SK-N-SH (cell line): ENCODE data around the gene PRPSAP2. TPM values are rescaled to one million over a fixed set of nuclear protein-coding genes. Genes with fewer than 3 reads are reported as not detected.
"Not testable (repeated sequence)": the region's sequence is repeated elsewhere in the genome, so short reads cannot be mapped to it uniquely, and the experiment has no call there.

Experiments
- CTCF ChIA-PET: fragments of 300-600, 350-600 bp; formaldehyde crosslinking; extraction: SDS; loops from one replicate; lab custom pipeline; 2021; lab: Yijun Ruan, JAX
- POLR2A ChIA-PET: fragments of 350-600 bp; sonication (Branson Sonifier 250); formaldehyde crosslinking; extraction: SDS; loops from one replicate; lab custom pipeline; 2020; ENCODE audit warnings: antibody characterized with exemption, inconsistent platforms; lab: Yijun Ruan, JAX
- DNase-seq: peaks from one replicate; pipeline ENCODE4 v3.0.0; 2012
- H2AFZ ChIP-seq: fragments of 200-600 bp; sonication (generic); 2 replicates; pipeline ENCODE4 v1.8.1; 2016; ENCODE audit warnings: antibody characterized with exemption, mild to moderate bottlenecking, low read depth
- H3F3A ChIP-seq: fragments of 200-600 bp; sonication (generic); replicated peaks from 2 replicates; pipeline ENCODE3; 2016; ENCODE audit warnings: antibody characterized with exemption, mild to moderate bottlenecking; ENCODE audit not compliant: insufficient read depth
- H3K27ac ChIP-seq, 2 experiments: fragments of 200-500 bp in 1 of 2; fragments of 200-600 bp in 1 of 2; sonication (Bioruptor generic) in 1 of 2; sonication (generic), shearing (Covaris generic) in 1 of 2; 2 replicates each; pipeline versions ENCODE4 v1.5.1 to v1.6.1; 2014 to 2016; ENCODE audit warnings: low read depth in 2 of 2, inconsistent platforms in 1 of 2, low read length in 1 of 2, mild to moderate bottlenecking in 1 of 2, mixed read lengths in 1 of 2
- H3K27me3 ChIP-seq: fragments of 200-600 bp; sonication (generic), shearing (Covaris generic); 2 replicates; pipeline ENCODE4 v1.6.1; 2016; ENCODE audit warnings: mixed run types; ENCODE audit not compliant: insufficient read depth
- H3K36me3 ChIP-seq, 2 experiments: fragments of 200-500 bp in 1 of 2; fragments of 200-600 bp in 1 of 2; sonication (Bioruptor generic) in 1 of 2; sonication (generic) in 1 of 2; replicated peaks in 1 of 2; 2 replicates each; pipeline versions ENCODE3 to v1.5.1; 2014 to 2016; ENCODE audit warnings: low read length in 1 of 2, mild to moderate bottlenecking in 1 of 2; ENCODE audit not compliant: insufficient read depth in 2 of 2, control insufficient read depth in 1 of 2
- H3K4me1 ChIP-seq, 2 experiments: fragments of 200-500 bp in 1 of 2; fragments of 200-600 bp in 1 of 2; sonication (Bioruptor generic) in 1 of 2; sonication (generic), shearing (Covaris generic) in 1 of 2; 2 replicates each; pipeline versions ENCODE4 v1.5.1 to v1.6.1; 2014 to 2016; ENCODE audit warnings: low read depth in 1 of 2, low read length in 1 of 2, mixed run types in 1 of 2; ENCODE audit not compliant: insufficient read depth in 2 of 2, control insufficient read depth in 1 of 2
- H3K4me2 ChIP-seq: fragments of 200-600 bp; sonication (generic), shearing (Covaris generic); 2 replicates; pipeline ENCODE4 v1.6.1; 2017; ENCODE audit warnings: mixed run types
- H3K4me3 ChIP-seq, 2 experiments: fragments of 200-500 bp in 1 of 2; fragments of 200-600 bp in 1 of 2; sonication (Bioruptor generic) in 1 of 2; sonication (generic), shearing (Covaris generic) in 1 of 2; 2 replicates each; pipeline versions ENCODE4 v1.5.1 to v1.8.1; 2014 to 2016; ENCODE audit warnings: low read depth in 2 of 2, inconsistent platforms in 1 of 2, low read length in 1 of 2, mild to moderate bottlenecking in 1 of 2, mixed read lengths in 1 of 2, moderate library complexity in 1 of 2
- H3K79me2 ChIP-seq: fragments of 200-600 bp; sonication (generic); 2 replicates; pipeline ENCODE4 v1.8.1; 2017; ENCODE audit warnings: mild to moderate bottlenecking; ENCODE audit not compliant: insufficient read depth
- H3K9ac ChIP-seq: fragments of 200-600 bp; sonication (generic); 2 replicates; pipeline ENCODE4 v1.6.1; 2017; ENCODE audit warnings: mixed run types
- H3K9me2 ChIP-seq: fragments of 200-600 bp; sonication (generic); 2 replicates; pipeline ENCODE4 v1.6.1; 2017; ENCODE audit warnings: mixed run types
- H3K9me3 ChIP-seq: fragments of 200-600 bp; sonication (generic); 2 replicates; pipeline ENCODE4 v1.6.1; 2017; ENCODE audit warnings: mixed run types, mild to moderate bottlenecking, moderate library complexity
- H4K20me1 ChIP-seq: fragments of 200-600 bp; sonication (generic); 2 replicates; pipeline ENCODE4 v1.6.1; 2017; ENCODE audit warnings: mild to moderate bottlenecking, mixed run types; ENCODE audit not compliant: insufficient read depth
- CHD2 ChIP-seq: fragments of 150-350 bp; IDR thresholded peaks from 2 replicates; pipeline ENCODE4 v1.6.1; 2018; ENCODE audit warnings: low read length; ENCODE audit not compliant: partially characterized antibody
- CTCF ChIP-seq: fragments of 200-600 bp; sonication (generic); IDR thresholded peaks from 2 replicates; pipeline ENCODE4 v1.6.1; 2017; ENCODE audit warnings: antibody characterized with exemption, mild to moderate bottlenecking, moderate library complexity
- EZH2phosphoT487 ChIP-seq: fragments of 200-600 bp; sonication (generic); IDR thresholded peaks from 2 replicates; pipeline ENCODE4 v1.6.1; 2017; ENCODE audit warnings: low read depth, mixed run types, mild to moderate bottlenecking, antibody characterized with exemption, moderate library complexity, borderline replicate concordance
- FOSL2 ChIP-seq: IDR thresholded peaks from 2 replicates; pipeline ENCODE4 v1.4.0; 2012; ENCODE audit warnings: low read depth, mild to moderate bottlenecking, moderate library complexity, borderline replicate concordance
- JUND ChIP-seq: IDR thresholded peaks from 2 replicates; pipeline ENCODE4 v1.4.0; 2012
- MXI1 ChIP-seq: IDR thresholded peaks from 2 replicates; pipeline ENCODE4 v1.6.1; 2012; ENCODE audit warnings: mild to moderate bottlenecking, low read depth, low read length, improper control_type of control experiment
- NFIC ChIP-seq: IDR thresholded peaks from 2 replicates; pipeline ENCODE4 v1.4.0; 2012; ENCODE audit warnings: borderline replicate concordance
- NRF1 ChIP-seq: IDR thresholded peaks from 2 replicates; pipeline ENCODE4 v1.6.1; 2012; ENCODE audit warnings: low read depth, mild to moderate bottlenecking, low read length
- POLR2AphosphoS5 ChIP-seq: IDR thresholded peaks from 2 replicates; pipeline ENCODE4 v1.6.1; 2012; ENCODE audit warnings: low read depth, low read length
- SMC3 ChIP-seq: IDR thresholded peaks from 2 replicates; pipeline ENCODE4 v1.6.1; 2012; ENCODE audit warnings: low read depth, low read length, improper control_type of control experiment
- TAF1 ChIP-seq: IDR thresholded peaks from 2 replicates; pipeline ENCODE4 v1.6.1; 2012; ENCODE audit warnings: low read depth, mild to moderate bottlenecking, low read length, moderate library complexity, borderline replicate concordance
- YY1 ChIP-seq: IDR thresholded peaks from 2 replicates; pipeline ENCODE4 v1.4.0; 2012; ENCODE audit warnings: low read depth, mild to moderate bottlenecking
- WGBS: methylation state at CpG from one replicate; pipeline ENCODE4 v1.1.6; 2017; ENCODE audit warnings: low lambda C conversion rate; 5-methylcytosine and 5-hydroxymethylcytosine counted together
- polyA plus RNA-seq, 3 experiments: library from polyadenylated mRNA; depleted of rRNA; stranded (reverse); fragments of >200 nt; gene quantifications; 2 replicates each; pipeline ENCODE4 v1.2.3, GENCODE V29; 2012

The PRPSAP2 gene
- 27.6 and 36.6 TPM in 2 replicates for polyA plus RNA-seq (2012; rRNA removed)
- polyA plus RNA-seq (2012; cell fraction: cytosol; rRNA removed): 35.6 and 36.2 TPM in 2 replicates
- polyA plus RNA-seq (2012; cell fraction: nucleus; rRNA removed): 22.0 and 34.2 TPM in 2 replicates

GRCh38 chr17:18857864-18858566, at the start of gene PRPSAP2:
Gene PRPSAP2, plus strand, starts transcription at chr17:18858131. Its CDS starts 7,703 bp downstream, at chr17:18865834.
- H3K9me3 ChIP-seq: no peaks in the 10 kb centered on the region
- H3K9ac ChIP-seq: peak within 1 kb of the TSS; percentile 84
- no peaks in the 10 kb centered on the region for H4K20me1 ChIP-seq
- H2AFZ ChIP-seq: peak within 1 kb of the TSS; percentile 79
- peak; percentile 99 for DNase-seq
- peak within 1 kb of the TSS; percentile 87 for H3K4me2 ChIP-seq
- peaks cover 7 to 17% of the 10 kb centered on the region in 2 experiments; a peak in 3 of 4 replicates for H3K4me1 ChIP-seq
- H3F3A ChIP-seq: no peaks in the 10 kb centered on the region
- peak; percentile 78 for TF ChIP-seq TAF1
- no peak for TF ChIP-seq JUND
- TF ChIP-seq NFIC: no peak
- TF ChIP-seq MXI1: no peak; the same call in none of the 2 replicates
- TF ChIP-seq POLR2AphosphoS5: peak; percentile 82
- no peak for TF ChIP-seq CHD2
- TF ChIP-seq EZH2phosphoT487: no peak
- TF ChIP-seq FOSL2: no peak
- 0 out of 2 replicates have a peak, but pooled peaks have one; percentile 9 for TF ChIP-seq CTCF
- TF ChIP-seq SMC3: no peak
- TF ChIP-seq NRF1: peak; percentile 27; the same call in 1 of the 2 replicates
- TF ChIP-seq YY1: peak; percentile 77; the same call in 1 of the 2 replicates
- TF ChIP-seq, all 33 proteins: peak for 5
- 0% methylated on average over 20 of the region's 58 CpGs for WGBS
- Histone ChIP-seq H3K9me2 (no peaks in the 10 kb centered on the region), H3K36me3 (no peaks in the 10 kb centered on the region), H3K27me3 (no peaks in the 10 kb centered on the region), H3K79me2 (peaks cover 60% of the 10 kb centered on the region), H3K4me3 (peak within 1 kb of the TSS; percentile 72 to 77), H3K27ac (peak within 1 kb of the TSS; percentile 54 to 89; a peak in 3 of 4 replicates)
- ChIA-PET CTCF (interaction anchor here (1.2 to 1.9 kb wide), 2 partner anchors 91 to 103 kb away, joined by 5 to 6 read pairs; no protein-coding TSS in a partner anchor), POLR2A (interaction anchor here (0.5 to 1.0 kb wide), 2 partner anchors 68 to 529 kb away, joined by 3 read pairs; no protein-coding TSS in a partner anchor)

- CTCF ChIA-PET, H3K79me2 ChIP-seq, DNase-seq, H3K4me2 ChIP-seq, H2AFZ ChIP-seq, POLR2A ChIA-PET, H3F3A ChIP-seq, H3K36me3 ChIP-seq, H3K27me3 ChIP-seq, H3K9ac ChIP-seq, H3K4me1 ChIP-seq, H3K9me3 ChIP-seq, H3K9me2 ChIP-seq, H4K20me1 ChIP-seq, H3K27ac ChIP-seq, H3K4me3 ChIP-seq: not testable (repeated sequence)
- WGBS: 48% methylated on average over 3 of the region's 3 CpGs
Measured at GRCh38 chr17:18815924-18816323, 42.0 kb upstream of the PRPSAP2 start.
